Retinal pigment epithelial cell (primary cell): ENCODE measurements around the gene B3GNT8.
A peak's percentile ranks its signal among the peaks of the same experiment; 100 is the strongest.

Source experiments
- DNase-seq: peaks from one replicate; pipeline ENCODE4 v3.0.0-alpha.2; 2010; ENCODE audit warnings: low read depth
- H3K4me3 ChIP-seq: 2 replicates; pipeline ENCODE4 v1.5.1; 2011; ENCODE audit warnings: mild to moderate bottlenecking, low read length, control low read depth, moderate library complexity
- CTCF ChIP-seq: conservative IDR thresholded peaks from 2 replicates; pipeline ENCODE4 v1.5.1; 2011; ENCODE audit warnings: low read depth, low read length, control low read depth, inconsistent platforms

B3GNT8 gene

GRCh38 chr19:41434450-41434849 is 7.3 kb upstream of the B3GNT8 start:
- no peak overlapping the region for H3K4me3 ChIP-seq
- DNase-seq, result no peak
- no peak for TF ChIP-seq CTCF

GRCh38 chr19:41433171-41433570 is 6.0 kb upstream of the B3GNT8 start:
- no peak for DNase-seq
- H3K4me3 ChIP-seq, result no peak overlapping the region
- TF ChIP-seq CTCF, result no peak

GRCh38 chr19:41431426-41432386 is 4.5 kb upstream of the B3GNT8 start:
- H3K4me3 ChIP-seq, result no peak overlapping the region
- DNase-seq, result no peak
- peak; percentile 48 for TF ChIP-seq CTCF

GRCh38 chr19:41430922-41431321 is 3.7 kb upstream of the B3GNT8 start:
- TF ChIP-seq CTCF, result no peak
- no peak for DNase-seq
- H3K4me3 ChIP-seq, result no peak overlapping the region

- no peak for DNase-seq
- H3K4me3 ChIP-seq, result no peak overlapping the region
Measured at GRCh38 chr19:41428481-41428859, 1.3 kb upstream of the B3GNT8 start.

GRCh38 chr19:41427647-41428480 is 690 bp upstream of the B3GNT8 start:
- H3K4me3 ChIP-seq, result peak overlapping the region; percentile 29
- TF ChIP-seq CTCF, result no peak
- no peak for DNase-seq

More at GRCh38 chr19:41428481-41428859, 1.3 kb upstream of the B3GNT8 start:
- TF ChIP-seq CTCF, result no peak
